HG03378 (cell line): Measurements from ENCODE around the gene SLC26A1.
"Not testable (repeated sequence)": the region's sequence is repeated elsewhere in the genome, so short reads cannot be mapped to it uniquely, and the experiment has no call there.

Experiments
- ATAC-seq: cut with Tn5 transposase; IDR thresholded peaks from one replicate; pipeline ENCODE4 v1.9.1; 2021; ENCODE audit warnings: mild to moderate bottlenecking, moderate library complexity; ENCODE audit not compliant: unreplicated experiment

SLC26A1 gene

GRCh38 chr4:999882-1000425 lies 6.8 kb upstream of the SLC26A1 start:
- ATAC-seq: no peak

- not testable (repeated sequence) for ATAC-seq
These were observed 6.1 kb upstream of the SLC26A1 start for GRCh38 chr4:999240-999863.

GRCh38 chr4:998096-998691 lies 5.0 kb upstream of the SLC26A1 start:
- ATAC-seq: no peak

- no peak for ATAC-seq
These were observed 4.3 kb upstream of the SLC26A1 start for GRCh38 chr4:997375-998071.

- no peak for ATAC-seq
These were observed 3.8 kb upstream of the SLC26A1 start for GRCh38 chr4:996997-997374.

- no peak for ATAC-seq
These were observed 3.1 kb upstream of the SLC26A1 start for GRCh38 chr4:996030-996996.

- no peak for ATAC-seq
These were observed 2.3 kb upstream of the SLC26A1 start for GRCh38 chr4:995311-996026.

- ATAC-seq: no peak
These were observed 700 bp downstream of the SLC26A1 start for GRCh38 chr4:992297-993110.

GRCh38 chr4:991451-992296 lies 1.5 kb downstream of the SLC26A1 start:
- ATAC-seq: no peak

- no peak for ATAC-seq
These were observed 2.3 kb downstream of the SLC26A1 start for GRCh38 chr4:990746-991367.

GRCh38 chr4:989722-990471 lies 3.3 kb downstream of the SLC26A1 start:
- no peak for ATAC-seq

GRCh38 chr4:988726-989721 lies 4.2 kb downstream of the SLC26A1 start:
- ATAC-seq: no peak

GRCh38 chr4:987624-988513 lies 5.3 kb downstream of the SLC26A1 start:
- no peak for ATAC-seq

GRCh38 chr4:986879-987623 lies 6.2 kb downstream of the SLC26A1 start, which contains the start of gene IDUA:
TSS of gene IDUA (plus strand) at chr4:987044. CDS start at chr4:987085, 41 bp downstream.
- ATAC-seq: no peak
